ENCODE results near the gene RILPL2. TPM values are rescaled to one million over a fixed set of nuclear protein-coding genes. Genes with fewer than 3 reads are reported as not detected.
"Not testable (repeated sequence)": the region's sequence is repeated elsewhere in the genome, so short reads cannot be mapped to it uniquely, and the experiment has no call there.

Gene RILPL2
- total RNA-seq, 2 donors from 2014 or later = 8.3 to 8.6 TPM

DNA sequence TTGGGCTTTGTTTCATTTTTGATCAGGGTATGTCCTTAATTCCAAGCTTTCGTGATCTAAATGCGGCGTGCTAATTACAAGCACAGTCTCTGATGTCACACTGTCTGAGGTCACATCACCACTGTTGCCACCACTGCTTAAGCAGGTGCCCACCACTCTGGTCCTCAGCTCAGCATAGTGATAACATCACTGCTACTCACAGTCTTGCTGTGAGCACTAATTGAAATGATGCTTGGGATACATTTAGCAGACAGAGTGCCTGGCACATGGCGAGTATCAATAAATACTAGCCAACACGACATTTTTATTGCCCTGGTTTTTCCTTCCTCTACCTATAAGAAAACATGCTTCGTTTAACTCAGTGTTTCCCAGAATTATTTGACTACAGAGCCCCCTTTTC is 7.9 kb downstream of the RILPL2 start:
- Histone ChIP-seq H3K27ac (no peak overlapping the region), H3K27me3 (replicated peaks; ENCODE audit: insufficient read depth) (no peaks in the 10 kb centered on the region), H3K4me3 (no peak overlapping the region), H3K9me3 (no peaks in the 10 kb centered on the region), H3K4me1 (replicated peaks) (no peaks in the 10 kb centered on the region), H3K36me3 (no peaks in the 10 kb centered on the region)
- 67% methylated on average over 6 of the region's 6 CpGs for WGBS
- DNase-seq (ENCODE audit: low spot score) = no peak
- TF ChIP-seq POLR2A (IDR thresholded peaks at IDR 0.05) (no peak), POLR2AphosphoS5 (IDR thresholded peaks at IDR 0.05) (no peak)
- TF ChIP-seq, protein P1, sequence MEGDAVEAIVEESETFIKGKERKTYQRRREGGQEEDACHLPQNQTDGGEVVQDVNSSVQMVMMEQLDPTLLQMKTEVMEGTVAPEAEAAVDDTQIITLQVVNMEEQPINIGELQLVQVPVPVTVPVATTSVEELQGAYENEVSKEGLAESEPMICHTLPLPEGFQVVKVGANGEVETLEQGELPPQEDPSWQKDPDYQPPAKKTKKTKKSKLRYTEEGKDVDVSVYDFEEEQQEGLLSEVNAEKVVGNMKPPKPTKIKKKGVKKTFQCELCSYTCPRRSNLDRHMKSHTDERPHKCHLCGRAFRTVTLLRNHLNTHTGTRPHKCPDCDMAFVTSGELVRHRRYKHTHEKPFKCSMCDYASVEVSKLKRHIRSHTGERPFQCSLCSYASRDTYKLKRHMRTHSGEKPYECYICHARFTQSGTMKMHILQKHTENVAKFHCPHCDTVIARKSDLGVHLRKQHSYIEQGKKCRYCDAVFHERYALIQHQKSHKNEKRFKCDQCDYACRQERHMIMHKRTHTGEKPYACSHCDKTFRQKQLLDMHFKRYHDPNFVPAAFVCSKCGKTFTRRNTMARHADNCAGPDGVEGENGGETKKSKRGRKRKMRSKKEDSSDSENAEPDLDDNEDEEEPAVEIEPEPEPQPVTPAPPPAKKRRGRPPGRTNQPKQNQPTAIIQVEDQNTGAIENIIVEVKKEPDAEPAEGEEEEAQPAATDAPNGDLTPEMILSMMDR (IDR thresholded peaks at IDR 0.05) = no peak
- intact Hi-C loops (cut with DNase I) = no loop called here

DNA sequence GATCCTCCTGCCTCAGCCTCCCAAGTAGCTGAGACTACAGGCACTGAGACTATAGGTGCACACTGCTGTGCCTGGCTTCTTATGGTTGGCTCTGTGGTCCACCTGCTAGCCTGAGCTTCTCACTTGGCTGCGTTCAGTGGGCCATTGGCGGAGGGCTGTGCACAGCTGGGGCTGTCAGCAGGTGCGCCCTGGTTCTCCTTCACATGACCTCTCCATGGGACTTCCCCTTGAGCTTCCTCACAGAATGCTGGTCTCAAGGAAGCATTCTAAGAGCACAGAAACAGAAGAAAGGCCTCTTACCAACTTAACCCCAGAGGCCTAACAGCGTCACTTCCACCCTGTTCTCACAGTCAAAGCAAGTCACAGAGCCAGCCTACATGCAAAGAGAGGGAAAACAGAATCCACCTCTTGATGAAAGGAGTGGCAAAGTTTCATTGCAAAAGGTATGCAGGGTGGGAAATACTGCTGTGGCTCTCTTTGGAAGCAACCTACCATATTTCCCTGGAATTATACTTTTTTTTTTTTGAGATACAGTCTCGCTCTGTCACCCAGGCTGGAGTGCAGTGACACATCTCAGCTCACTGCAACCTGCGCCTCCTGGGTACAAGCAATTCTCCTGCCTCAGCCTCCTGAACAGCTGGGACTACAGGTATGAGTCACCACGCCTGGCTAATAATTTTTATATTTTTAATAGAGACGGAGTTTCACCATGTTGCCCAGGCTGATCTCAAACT is 9.3 kb downstream of the RILPL2 start:
- Histone ChIP-seq H3K27me3 (replicated peaks; ENCODE audit: insufficient read depth) (no peaks in the 10 kb centered on the region), H3K4me3 (no peak overlapping the region), H3K27ac (no peak overlapping the region), H3K4me1 (replicated peaks) (no peaks in the 10 kb centered on the region), H3K9me3 (no peaks in the 10 kb centered on the region), H3K36me3 (peaks cover 4 to 5% of the 10 kb centered on the region in 2 donors)
- TF ChIP-seq, protein P1 (IDR thresholded peaks at IDR 0.05) = no peak
- TF ChIP-seq POLR2AphosphoS5 (IDR thresholded peaks at IDR 0.05) = no peak
- TF ChIP-seq POLR2A (IDR thresholded peaks at IDR 0.05) = no peak
- intact Hi-C loops (cut with DNase I) = no loop called here
- DNase-seq (ENCODE audit: low spot score) = no peak
- 92% methylated on average over 8 of the region's 8 CpGs for WGBS

DNA sequence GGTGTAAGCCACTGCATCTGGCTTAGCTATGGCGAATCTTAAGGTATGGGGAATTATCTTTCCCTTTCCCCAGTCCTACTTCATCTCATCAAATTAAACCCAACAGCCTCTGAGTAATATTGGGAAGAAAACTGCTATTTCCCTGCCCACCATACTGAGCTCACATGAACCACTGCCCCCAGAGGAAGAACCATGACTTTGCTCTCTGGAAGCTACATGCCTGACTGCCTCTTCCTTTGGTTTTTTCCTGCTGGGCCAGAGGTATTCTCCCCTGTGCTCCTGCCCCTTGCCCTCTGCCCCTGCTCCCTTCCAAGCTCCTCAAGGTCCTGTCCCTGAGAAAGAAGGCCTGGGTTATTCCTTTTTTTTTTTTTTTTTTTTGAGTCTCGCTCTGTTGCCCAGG is 15.2 kb downstream of the RILPL2 start:
- no peaks in the 10 kb centered on the region for H3K27me3 ChIP-seq (replicated peaks; ENCODE audit: insufficient read depth)
- no peak for TF ChIP-seq POLR2A (IDR thresholded peaks at IDR 0.05)
- TF ChIP-seq POLR2AphosphoS5 (IDR thresholded peaks at IDR 0.05) = no peak
- TF ChIP-seq, protein P1 (IDR thresholded peaks at IDR 0.05) = no peak
- H3K36me3 ChIP-seq = peaks cover 5 to 12% of the 10 kb centered on the region in 2 donors
- 97% methylated on average over 2 of the region's 2 CpGs for WGBS
- H3K4me3 ChIP-seq = no peak overlapping the region
- H3K9me3 ChIP-seq = no peaks in the 10 kb centered on the region
- intact Hi-C loops (cut with DNase I) = no loop called here
- no peak for DNase-seq (ENCODE audit: low spot score)
- no peak overlapping the region for H3K27ac ChIP-seq
- H3K4me1 ChIP-seq (replicated peaks) = no peaks in the 10 kb centered on the region

DNA sequence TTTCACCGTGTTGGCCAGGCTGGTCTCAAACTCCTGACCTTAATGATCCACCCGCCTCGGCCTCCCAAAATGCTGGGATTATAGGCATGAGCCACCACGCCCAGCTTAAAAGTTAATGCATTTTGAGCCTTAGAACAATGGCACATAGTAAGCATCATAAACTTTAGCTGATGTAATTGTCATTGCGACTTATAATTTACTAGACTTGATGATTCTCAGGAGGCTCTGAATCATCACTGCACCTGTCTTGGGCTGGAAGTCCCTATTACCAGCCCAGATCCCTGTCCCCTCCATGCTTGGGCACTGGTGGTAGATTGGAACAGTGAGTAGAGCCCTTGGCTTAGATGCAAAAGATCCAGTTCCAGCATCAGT is 26.5 kb downstream of the RILPL2 start:
- whole genome bisulfite sequencing = 94% methylated on average over 5 of the region's 5 CpGs
- no peak for DNase-seq (ENCODE audit: low spot score)
- H3K27me3 ChIP-seq (replicated peaks; ENCODE audit: insufficient read depth) = no peaks in the 10 kb centered on the region
- intact Hi-C loops (cut with DNase I) = no loop called here
- no peak overlapping the region for H3K27ac ChIP-seq
- H3K9me3 ChIP-seq = no peaks in the 10 kb centered on the region
- H3K36me3 ChIP-seq = no peaks in the 10 kb centered on the region
- no peak for TF ChIP-seq POLR2AphosphoS5 (IDR thresholded peaks at IDR 0.05)
- no peak for TF ChIP-seq POLR2A (IDR thresholded peaks at IDR 0.05)
- TF ChIP-seq, protein P1 (IDR thresholded peaks at IDR 0.05) = no peak
- no peak overlapping the region for H3K4me3 ChIP-seq
- no peaks in the 10 kb centered on the region for H3K4me1 ChIP-seq (replicated peaks)

DNA sequence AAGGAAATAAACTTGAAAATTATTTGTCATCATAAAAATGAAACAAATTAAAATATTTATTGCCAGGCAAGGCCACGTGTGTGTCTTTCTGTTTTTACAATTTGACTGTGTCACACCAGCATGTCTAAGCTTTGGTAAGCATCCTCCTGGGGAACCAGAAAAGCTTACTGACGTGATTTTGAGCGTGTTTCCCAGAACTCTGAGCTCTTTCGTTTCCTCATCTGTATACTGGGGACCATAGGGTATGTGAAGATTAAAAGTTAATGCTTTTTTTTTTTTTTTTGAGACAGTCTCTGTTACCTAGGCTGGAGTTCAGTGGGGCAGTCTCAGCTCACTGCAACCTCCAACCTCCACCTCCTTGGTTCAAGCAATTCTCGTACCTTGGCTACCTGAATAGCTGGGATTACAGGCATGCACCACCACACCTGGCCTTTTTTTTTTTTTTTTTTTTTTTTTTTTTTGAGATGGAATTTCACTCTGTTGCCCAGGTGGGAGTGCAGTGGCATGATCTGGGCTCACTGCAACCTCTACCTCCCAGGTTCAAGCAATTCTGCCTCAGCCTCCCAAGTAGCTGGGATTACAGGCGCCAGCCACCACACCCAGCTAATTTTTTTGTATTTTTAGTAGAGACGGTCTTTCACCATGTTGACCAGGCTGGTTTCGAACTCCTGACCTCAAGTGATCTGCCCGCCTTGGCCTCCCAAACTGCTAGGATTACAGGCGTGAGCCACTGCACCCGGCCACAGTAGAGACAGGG is 27.0 kb downstream of the RILPL2 start:
- WGBS = 80% methylated on average over 11 of the region's 11 CpGs

DNA sequence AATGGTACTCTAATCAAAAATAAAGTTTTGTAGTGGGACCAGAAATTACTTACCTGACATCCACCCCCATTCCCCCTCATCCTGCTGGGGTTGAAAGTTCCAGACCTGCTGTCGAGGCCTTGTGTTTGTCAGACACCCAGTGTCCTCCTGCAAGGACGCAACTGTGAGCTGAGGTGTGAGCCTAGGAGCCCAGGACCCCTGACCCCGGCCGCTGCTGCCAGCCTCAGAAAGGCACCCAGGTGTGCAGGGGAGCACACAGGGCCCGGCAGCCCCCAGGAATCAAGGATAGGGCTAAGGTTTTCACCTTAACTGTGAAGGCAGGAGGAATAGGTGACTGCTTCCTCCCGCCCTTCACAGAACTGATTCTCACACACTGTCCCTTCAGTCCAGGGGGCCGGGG is 27.9 kb downstream of the RILPL2 start:
- peaks cover 0 to 12% of the 10 kb centered on the region in 2 donors for H3K36me3 ChIP-seq
- intact Hi-C loops (cut with DNase I) = not testable (repeated sequence)
- 88% methylated on average over 7 of the region's 7 CpGs for WGBS

More for the DNA sequence above, 27.0 kb downstream of the RILPL2 start:
- DNase-seq (ENCODE audit: low spot score); H3K9me3 ChIP-seq; H3K27ac ChIP-seq; H3K27me3 ChIP-seq (replicated peaks; ENCODE audit: insufficient read depth); H3K4me1 ChIP-seq (replicated peaks); H3K36me3 ChIP-seq; intact Hi-C loops (cut with DNase I); H3K4me3 ChIP-seq: not testable (repeated sequence)

DNA sequence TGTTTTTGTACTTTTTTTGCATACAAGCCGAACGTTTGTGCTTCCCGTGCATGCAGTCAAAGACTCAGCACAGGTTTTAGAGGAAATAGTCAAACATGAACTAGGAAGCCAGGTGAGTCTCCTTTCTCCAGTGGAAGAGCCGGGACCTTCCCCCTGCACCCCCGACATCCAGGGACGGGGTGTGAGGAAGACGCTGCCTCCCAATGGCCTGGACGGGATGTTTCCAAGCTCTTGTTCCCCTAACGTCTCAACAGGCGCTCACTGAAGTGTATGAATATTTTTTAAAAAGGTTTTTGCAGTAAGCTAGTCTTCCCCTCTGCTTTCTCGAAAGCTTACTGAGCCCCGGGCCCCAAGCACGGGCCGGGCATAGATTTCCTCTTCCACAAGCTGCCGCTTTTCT is 28.6 kb downstream of the RILPL2 start:
- H3K36me3 ChIP-seq = peaks cover 0 to 12% of the 10 kb centered on the region in 2 donors
- H3K27me3 ChIP-seq (replicated peaks; ENCODE audit: insufficient read depth); H3K4me3 ChIP-seq; intact Hi-C loops (cut with DNase I); H3K4me1 ChIP-seq (replicated peaks); DNase-seq (ENCODE audit: low spot score); H3K27ac ChIP-seq; H3K9me3 ChIP-seq: not testable (repeated sequence)
- WGBS = 64% methylated on average over 15 of the region's 15 CpGs

More for the DNA sequence above, 27.9 kb downstream of the RILPL2 start:
- H3K4me1 ChIP-seq (replicated peaks); H3K27me3 ChIP-seq (replicated peaks; ENCODE audit: insufficient read depth); H3K9me3 ChIP-seq; H3K27ac ChIP-seq; H3K4me3 ChIP-seq; DNase-seq (ENCODE audit: low spot score): not testable (repeated sequence)

DNA sequence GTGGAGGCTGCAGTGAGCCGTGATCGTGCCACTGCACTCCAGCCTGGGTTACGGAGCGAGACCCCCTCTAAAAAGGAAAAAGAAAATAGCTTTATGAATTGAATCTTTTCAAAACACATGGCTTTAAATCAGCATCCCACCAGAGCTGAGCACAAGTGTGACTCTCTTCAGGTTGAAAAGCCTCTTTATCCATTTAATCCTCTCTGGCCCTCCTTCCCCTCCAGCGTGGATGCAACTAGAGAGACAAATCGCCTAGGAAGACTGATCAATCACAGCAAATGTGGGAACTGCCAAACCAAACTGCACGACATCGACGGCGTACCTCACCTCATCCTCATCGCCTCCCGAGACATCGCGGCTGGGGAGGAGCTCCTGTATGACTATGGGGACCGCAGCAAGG is 29.2 kb downstream of the RILPL2 start:
- H3K27ac ChIP-seq; H3K4me3 ChIP-seq; H3K4me1 ChIP-seq (replicated peaks); intact Hi-C loops (cut with DNase I); H3K27me3 ChIP-seq (replicated peaks; ENCODE audit: insufficient read depth); H3K9me3 ChIP-seq; DNase-seq (ENCODE audit: low spot score): not testable (repeated sequence)
- H3K36me3 ChIP-seq = peaks cover 0 to 12% of the 10 kb centered on the region in 2 donors
- WGBS = 94% methylated on average over 15 of the region's 15 CpGs

All from prostate gland (tissue), 2 donors.